ENCODE measurements around the gene ZIC5.

The ZIC5 gene

DNA sequence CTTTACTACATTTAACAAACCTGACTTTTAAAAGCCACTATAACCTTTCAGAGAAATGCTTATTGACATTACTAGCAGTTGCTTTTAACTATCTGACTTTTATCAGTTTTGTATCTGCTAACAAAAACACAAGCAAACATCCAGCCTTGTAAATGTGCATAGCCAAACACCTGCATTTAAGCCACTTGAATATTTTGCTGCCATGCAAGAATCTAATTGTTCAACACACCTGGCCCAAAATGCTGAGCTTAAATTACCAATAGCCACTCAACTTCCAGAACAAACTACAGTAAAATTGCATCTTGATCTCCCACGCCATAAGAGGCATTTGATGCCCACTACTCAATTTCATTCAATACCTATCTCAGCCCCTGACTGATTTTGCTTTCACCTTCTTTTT is 9.3 kb downstream of the ZIC5 start:
- H3K14ac ChIP-seq (ENCODE audit: low read length), result no peak overlapping the region
- no peak overlapping the region for H3K23ac ChIP-seq (ENCODE audit: low read depth, low read length, poor library complexity)
- H2BK15ac ChIP-seq (ENCODE audit: low read length), result no peak overlapping the region
- no peak overlapping the region for H2BK120ac ChIP-seq (ENCODE audit: low read depth, low read length)
- no peak overlapping the region for H3K4me2 ChIP-seq (ENCODE audit: insufficient read depth, low read length, poor library complexity, severe bottlenecking)
- H4K8ac ChIP-seq (ENCODE audit: low read depth, low read length), result no peak overlapping the region
- H3K79me1 ChIP-seq (ENCODE audit: low read depth, low read length), result no peaks in the 10 kb centered on the region
- no peak overlapping the region for H3K4me3 ChIP-seq (ENCODE audit: low read length in 2 of 2)
- no peak overlapping the region for H3K9ac ChIP-seq (ENCODE audit: low read depth, low read length, poor library complexity)
- H2BK5ac ChIP-seq (ENCODE audit: low read length), result no peak overlapping the region
- H3K4ac ChIP-seq (ENCODE audit: low read length), result no peak overlapping the region
- H2AFZ ChIP-seq (ENCODE audit: low read length), result no peak overlapping the region
- H3K18ac ChIP-seq (ENCODE audit: low read length), result no peak overlapping the region
- no peak overlapping the region for H2AK5ac ChIP-seq (ENCODE audit: low read depth, low read length)
- H3K27me3 ChIP-seq (ENCODE audit: control insufficient read depth in 3 of 3, insufficient read depth in 3 of 3, low read depth in 1 of 3, low read length in 3 of 3), result no peaks in the 10 kb centered on the region
- H3K4me1 ChIP-seq (ENCODE audit: control insufficient read depth in 2 of 2, insufficient read depth in 1 of 2, low read depth in 1 of 2, low read length in 2 of 2), result peaks cover 23 to 69% of the 10 kb centered on the region in 2 donors
- no peaks in the 10 kb centered on the region for H3K9me3 ChIP-seq (replicated peaks in 1 of 2; ENCODE audit: control insufficient read depth in 2 of 2, insufficient read depth in 1 of 2, low read depth in 1 of 2, low read length in 2 of 2)
- DNase-seq (ENCODE audit: low spot score), result no peak
- no peak overlapping the region for H3K27ac ChIP-seq (replicated peaks; ENCODE audit: low read length)
- WGBS, 2 donors (ENCODE audit: extremely low coverage in 2 of 2, insufficient read length in 2 of 2, insufficient replicate concordance in 1 of 2), result no CpG with 5 or more reads among the region's 1 CpG
- no peak overlapping the region for H2BK12ac ChIP-seq (ENCODE audit: low read length)
- H4K91ac ChIP-seq (ENCODE audit: low read depth, low read length, poor library complexity), result no peak overlapping the region
- peaks cover 5 to 46% of the 10 kb centered on the region in 2 donors for H3K36me3 ChIP-seq (replicated peaks in 1 of 2; ENCODE audit: control insufficient read depth in 2 of 2, insufficient read depth in 2 of 2, low read length in 2 of 2)

- Histone ChIP-seq H3K9me3 (replicated peaks in 1 of 2; ENCODE audit: control insufficient read depth in 2 of 2, insufficient read depth in 1 of 2, low read depth in 1 of 2, low read length in 2 of 2) (no peaks in the 10 kb centered on the region), H3K4me1 (ENCODE audit: control insufficient read depth in 2 of 2, insufficient read depth in 1 of 2, low read depth in 1 of 2, low read length in 2 of 2) (peaks cover 24 to 64% of the 10 kb centered on the region in 2 donors), H3K36me3 (replicated peaks in 1 of 2; ENCODE audit: control insufficient read depth in 2 of 2, insufficient read depth in 2 of 2, low read length in 2 of 2) (peaks cover 5 to 40% of the 10 kb centered on the region in 2 donors), H2BK15ac (ENCODE audit: low read length) (no peak overlapping the region), H3K4ac (ENCODE audit: low read length) (no peak overlapping the region), H4K8ac (ENCODE audit: low read depth, low read length) (no peak overlapping the region), H3K4me3 (ENCODE audit: low read length in 2 of 2) (no peak overlapping the region), H2BK120ac (ENCODE audit: low read depth, low read length) (no peak overlapping the region), H3K4me2 (ENCODE audit: insufficient read depth, low read length, poor library complexity, severe bottlenecking) (no peak overlapping the region), H3K27me3 (ENCODE audit: control insufficient read depth in 3 of 3, insufficient read depth in 3 of 3, low read depth in 1 of 3, low read length in 3 of 3) (no peaks in the 10 kb centered on the region), H3K18ac (ENCODE audit: low read length) (no peak overlapping the region), H3K79me1 (ENCODE audit: low read depth, low read length) (no peaks in the 10 kb centered on the region), H3K9ac (ENCODE audit: low read depth, low read length, poor library complexity) (no peak overlapping the region), H3K14ac (ENCODE audit: low read length) (no peak overlapping the region), H3K27ac (replicated peaks; ENCODE audit: low read length) (no peak overlapping the region), H2BK5ac (ENCODE audit: low read length) (no peak overlapping the region), H3K23ac (ENCODE audit: low read depth, low read length, poor library complexity) (no peak overlapping the region), H2BK12ac (ENCODE audit: low read length) (no peak overlapping the region), H2AK5ac (ENCODE audit: low read depth, low read length) (no peak overlapping the region), H2AFZ (ENCODE audit: low read length) (no peak overlapping the region), H4K91ac (ENCODE audit: low read depth, low read length, poor library complexity) (no peak overlapping the region)
- DNase-seq (ENCODE audit: low spot score), result no peak
- no CpG with 5 or more reads among the region's 8 CpGs for WGBS, 2 donors (ENCODE audit: extremely low coverage in 2 of 2, insufficient read length in 2 of 2, insufficient replicate concordance in 1 of 2)
These were observed 9.9 kb downstream of the ZIC5 start for GRCh38 chr13:99961636-99962035.

DNA sequence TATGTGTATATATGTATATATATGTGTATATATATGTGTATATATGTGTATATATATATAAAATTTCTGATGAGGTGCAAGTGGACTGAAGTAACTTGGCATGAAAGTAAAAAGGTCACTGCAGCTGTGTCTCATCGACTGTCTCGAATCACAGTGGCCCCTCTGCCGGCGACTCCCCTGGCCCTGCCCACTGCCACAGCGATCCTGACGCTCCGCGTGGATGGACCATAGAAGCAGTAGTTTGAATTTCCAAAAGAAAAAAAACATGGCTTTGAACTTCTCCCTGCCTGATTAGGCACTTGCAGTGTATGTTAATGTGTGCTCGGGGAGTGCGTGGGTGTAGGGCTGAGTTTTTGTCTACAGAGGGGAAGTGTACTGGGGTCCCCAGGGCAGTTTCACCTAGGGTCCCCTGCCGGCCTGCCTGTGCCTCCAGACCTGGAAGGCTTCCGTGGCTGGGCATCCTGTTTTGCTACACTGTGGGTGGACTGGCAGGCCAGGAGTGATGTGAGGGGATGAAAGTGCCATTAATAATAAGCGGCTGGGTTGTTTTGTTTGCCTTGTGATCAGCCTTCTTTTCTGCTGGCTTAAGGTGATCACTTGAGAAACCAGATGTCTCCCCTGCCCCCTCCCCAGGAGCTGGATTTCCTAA is 10.8 kb downstream of the ZIC5 start:
- no peak overlapping the region for H2BK5ac ChIP-seq (ENCODE audit: low read length)
- no peaks in the 10 kb centered on the region for H3K9me3 ChIP-seq (replicated peaks in 1 of 2; ENCODE audit: control insufficient read depth in 2 of 2, insufficient read depth in 1 of 2, low read depth in 1 of 2, low read length in 2 of 2)
- peak overlapping the region; percentile 54 for H2BK15ac ChIP-seq (ENCODE audit: low read length)
- no peak overlapping the region for H3K27ac ChIP-seq (replicated peaks; ENCODE audit: low read length)
- no CpG with 5 or more reads among the region's 13 CpGs for WGBS, 2 donors (ENCODE audit: extremely low coverage in 2 of 2, insufficient read length in 2 of 2, insufficient replicate concordance in 1 of 2)
- H3K4me2 ChIP-seq (ENCODE audit: insufficient read depth, low read length, poor library complexity, severe bottlenecking), result no peak overlapping the region
- H3K4ac ChIP-seq (ENCODE audit: low read length), result no peak overlapping the region
- H2AFZ ChIP-seq (ENCODE audit: low read length), result peak overlapping the region; percentile 20
- no peak overlapping the region for H2BK12ac ChIP-seq (ENCODE audit: low read length)
- no peak for DNase-seq (ENCODE audit: low spot score)
- H4K91ac ChIP-seq (ENCODE audit: low read depth, low read length, poor library complexity), result no peak overlapping the region
- H3K14ac ChIP-seq (ENCODE audit: low read length), result no peak overlapping the region
- H3K27me3 ChIP-seq (ENCODE audit: control insufficient read depth in 3 of 3, insufficient read depth in 3 of 3, low read depth in 1 of 3, low read length in 3 of 3), result peaks cover 0 to 5% (median 0%) of the 10 kb centered on the region in 3 experiments
- peak overlapping the region; percentile 14 for H3K9ac ChIP-seq (ENCODE audit: low read depth, low read length, poor library complexity)
- H3K79me1 ChIP-seq (ENCODE audit: low read depth, low read length), result peaks cover 2% of the 10 kb centered on the region
- no peak overlapping the region for H3K23ac ChIP-seq (ENCODE audit: low read depth, low read length, poor library complexity)
- H3K36me3 ChIP-seq (replicated peaks in 1 of 2; ENCODE audit: control insufficient read depth in 2 of 2, insufficient read depth in 2 of 2, low read length in 2 of 2), result peaks cover 5 to 32% of the 10 kb centered on the region in 2 donors
- H3K18ac ChIP-seq (ENCODE audit: low read length), result peak overlapping the region; percentile 84
- peak overlapping the region; percentile 8 for H2AK5ac ChIP-seq (ENCODE audit: low read depth, low read length)
- no peak overlapping the region for H2BK120ac ChIP-seq (ENCODE audit: low read depth, low read length)
- H3K4me3 ChIP-seq (ENCODE audit: low read length in 2 of 2), result peak overlapping the region in 1 of 2 donors; percentile 17
- H4K8ac ChIP-seq (ENCODE audit: low read depth, low read length), result no peak overlapping the region
- peaks cover 24 to 57% of the 10 kb centered on the region in 2 donors for H3K4me1 ChIP-seq (ENCODE audit: control insufficient read depth in 2 of 2, insufficient read depth in 1 of 2, low read depth in 1 of 2, low read length in 2 of 2)

- Histone ChIP-seq H3K36me3 (replicated peaks in 1 of 2; ENCODE audit: control insufficient read depth in 2 of 2, insufficient read depth in 2 of 2, low read length in 2 of 2) (peaks cover 0 to 21% of the 10 kb centered on the region in 2 donors), H3K27ac (replicated peaks; ENCODE audit: low read length) (peak overlapping the region; percentile 38), H2BK5ac (ENCODE audit: low read length) (peak overlapping the region; percentile 78), H3K4ac (ENCODE audit: low read length) (no peak overlapping the region), H4K91ac (ENCODE audit: low read depth, low read length, poor library complexity) (peak overlapping the region; percentile 83), H4K8ac (ENCODE audit: low read depth, low read length) (no peak overlapping the region), H3K4me3 (ENCODE audit: low read length in 2 of 2) (peak overlapping the region; percentile 66 to 70), H3K23ac (ENCODE audit: low read depth, low read length, poor library complexity) (no peak overlapping the region), H3K9me3 (replicated peaks in 1 of 2; ENCODE audit: control insufficient read depth in 2 of 2, insufficient read depth in 1 of 2, low read depth in 1 of 2, low read length in 2 of 2) (no peaks in the 10 kb centered on the region), H3K18ac (ENCODE audit: low read length) (peak overlapping the region; percentile 96), H2AK5ac (ENCODE audit: low read depth, low read length) (peak overlapping the region; percentile 36), H3K9ac (ENCODE audit: low read depth, low read length, poor library complexity) (peak overlapping the region; percentile 73), H3K14ac (ENCODE audit: low read length) (no peak overlapping the region), H3K79me1 (ENCODE audit: low read depth, low read length) (peaks cover 2% of the 10 kb centered on the region), H3K4me2 (ENCODE audit: insufficient read depth, low read length, poor library complexity, severe bottlenecking) (peak overlapping the region; percentile 88), H3K27me3 (ENCODE audit: control insufficient read depth in 3 of 3, insufficient read depth in 3 of 3, low read depth in 1 of 3, low read length in 3 of 3) (peaks cover 0 to 9% (median 0%) of the 10 kb centered on the region in 3 experiments), H2AFZ (ENCODE audit: low read length) (peak overlapping the region; percentile 79), H2BK12ac (ENCODE audit: low read length) (no peak overlapping the region), H2BK120ac (ENCODE audit: low read depth, low read length) (peak overlapping the region; percentile 98), H3K4me1 (ENCODE audit: control insufficient read depth in 2 of 2, insufficient read depth in 1 of 2, low read depth in 1 of 2, low read length in 2 of 2) (peaks cover 23 to 52% of the 10 kb centered on the region in 2 donors), H2BK15ac (ENCODE audit: low read length) (peak overlapping the region; percentile 61)
- WGBS, 2 donors (ENCODE audit: extremely low coverage in 2 of 2, insufficient read length in 2 of 2, insufficient replicate concordance in 1 of 2), result no CpG with 5 or more reads among the region's 49 CpGs
- no peak for DNase-seq (ENCODE audit: low spot score)
These were observed 11.9 kb downstream of the ZIC5 start for GRCh38 chr13:99959540-99960230.

Measured in neuronal stem cell (in vitro differentiated cells).